T-helper 2 cell treated with Interferon-gamma antibody and Interleukin-4, amounts not matched to agents 5 μg/mL and 100 μg/mL, for 36 hours (primary cell): Measurements from ENCODE around the gene MSRB1.
"Not testable (repeated sequence)": the region's sequence is repeated elsewhere in the genome, so short reads cannot be mapped to it uniquely, and the experiment has no call there.

Source experiments
- DNase-seq: peaks from one replicate; pipeline ENCODE4 v3.0.0; 2021; ENCODE audit warnings: low spot score
- H3K27ac Mint-ChIP-seq: one replicate; pipeline ENCODE4 v1.8.0; 2021; ENCODE audit warnings: mild to moderate bottlenecking, mixed read lengths
- H3K27me3 Mint-ChIP-seq: one replicate; pipeline ENCODE4 v1.8.0; 2021; ENCODE audit warnings: low read depth, mixed read lengths
- H3K36me3 Mint-ChIP-seq: one replicate; pipeline ENCODE4 v1.8.0; 2021; ENCODE audit warnings: low read depth, mixed read lengths
- H3K4me1 Mint-ChIP-seq: one replicate; pipeline ENCODE4 v1.8.0; 2021; ENCODE audit warnings: low read depth, mixed read lengths
- H3K4me3 Mint-ChIP-seq: one replicate; pipeline ENCODE4 v1.8.0; 2022; ENCODE audit warnings: mild to moderate bottlenecking, moderate library complexity, mixed read lengths
- H3K9me3 Mint-ChIP-seq: one replicate; pipeline ENCODE4 v1.8.0; 2021; ENCODE audit warnings: mixed read lengths

Gene MSRB1

GRCh38 chr16:1973461-1974156 is 30.6 kb upstream of the MSRB1 start:
- Mint-ChIP-seq H3K4me3 (peak overlapping the region; percentile 34), H3K27me3 (no peaks in the 10 kb centered on the region), H3K4me1 (peaks cover 14% of the 10 kb centered on the region), H3K9me3 (no peaks in the 10 kb centered on the region), H3K36me3 (peaks cover 9% of the 10 kb centered on the region), H3K27ac (no peak overlapping the region)
- DNase-seq, result no peak

GRCh38 chr16:1972490-1972877 is 29.5 kb upstream of the MSRB1 start:
- Mint-ChIP-seq H3K36me3 (peaks cover 7% of the 10 kb centered on the region), H3K4me1 (peaks cover 14% of the 10 kb centered on the region), H3K9me3 (no peaks in the 10 kb centered on the region), H3K27ac (peak overlapping the region; percentile 98), H3K4me3 (peak overlapping the region; percentile 97), H3K27me3 (no peaks in the 10 kb centered on the region)
- DNase-seq, result no peak

- DNase-seq, result peak; percentile 98
- H3K36me3 Mint-ChIP-seq, result peaks cover 6% of the 10 kb centered on the region
- H3K27me3 Mint-ChIP-seq, result no peaks in the 10 kb centered on the region
- no peaks in the 10 kb centered on the region for H3K9me3 Mint-ChIP-seq
- H3K4me3 Mint-ChIP-seq, result peak within 1 kb of the TSS; percentile 97
- peak within 1 kb of the TSS; percentile 98 for H3K27ac Mint-ChIP-seq
- peaks cover 14% of the 10 kb centered on the region for H3K4me1 Mint-ChIP-seq
These were observed 28.9 kb upstream of the MSRB1 start, which contains the start of gene TBL3 for GRCh38 chr16:1971796-1972489. TBL3 (plus strand) TSS chr16:1972053; CDS start chr16:1972165, 112 bp downstream.

GRCh38 chr16:1968146-1968953 is 25.4 kb upstream of the MSRB1 start:
- no peak for DNase-seq
- Mint-ChIP-seq H3K4me1 (peaks cover 23% of the 10 kb centered on the region), H3K27ac (no peak overlapping the region), H3K27me3 (no peaks in the 10 kb centered on the region), H3K4me3 (no peak overlapping the region), H3K9me3 (no peaks in the 10 kb centered on the region), H3K36me3 (peaks cover 13% of the 10 kb centered on the region)

- DNase-seq, result no peak
- peak within 1 kb of the TSS; percentile 97 for H3K27ac Mint-ChIP-seq
- no peaks in the 10 kb centered on the region for H3K9me3 Mint-ChIP-seq
- H3K27me3 Mint-ChIP-seq, result no peaks in the 10 kb centered on the region
- peak within 1 kb of the TSS; percentile 97 for H3K4me3 Mint-ChIP-seq
- H3K4me1 Mint-ChIP-seq, result peaks cover 18% of the 10 kb centered on the region
- peaks cover 30% of the 10 kb centered on the region for H3K36me3 Mint-ChIP-seq
These were observed 23.5 kb upstream of the MSRB1 start, which contains the start of gene RNF151 for GRCh38 chr16:1966460-1966859. RNF151 (plus strand) TSS chr16:1966856; CDS start chr16:1966882, 26 bp downstream.

GRCh38 chr16:1965396-1966001 is 22.5 kb upstream of the MSRB1 start:
- no peaks in the 10 kb centered on the region for H3K9me3 Mint-ChIP-seq
- H3K27ac Mint-ChIP-seq, result peak overlapping the region; percentile 97
- peaks cover 23% of the 10 kb centered on the region for H3K4me1 Mint-ChIP-seq
- H3K27me3 Mint-ChIP-seq, result no peaks in the 10 kb centered on the region
- peaks cover 37% of the 10 kb centered on the region for H3K36me3 Mint-ChIP-seq
- DNase-seq, result no peak
- H3K4me3 Mint-ChIP-seq, result peak overlapping the region; percentile 97

GRCh38 chr16:1964506-1965395 is 21.8 kb upstream of the MSRB1 start, which contains the start of gene RPS2:
RPS2 (minus strand) TSS chr16:1964826; CDS start chr16:1964625, 201 bp downstream.
- peak; percentile 100 for DNase-seq
- Mint-ChIP-seq H3K36me3 (peaks cover 39% of the 10 kb centered on the region), H3K4me1 (peaks cover 29% of the 10 kb centered on the region), H3K9me3 (no peaks in the 10 kb centered on the region), H3K27me3 (no peaks in the 10 kb centered on the region), H3K4me3 (peak within 1 kb of the TSS; percentile 97), H3K27ac (peak within 1 kb of the TSS; percentile 97)

- Mint-ChIP-seq H3K4me3 (peak overlapping the region; percentile 97), H3K4me1 (peaks cover 29% of the 10 kb centered on the region), H3K27me3 (no peaks in the 10 kb centered on the region), H3K27ac (peak overlapping the region; percentile 91), H3K36me3 (peaks cover 39% of the 10 kb centered on the region), H3K9me3 (no peaks in the 10 kb centered on the region)
- no peak for DNase-seq
These were observed 21.0 kb upstream of the MSRB1 start for GRCh38 chr16:1963806-1964505.

- peak overlapping the region; percentile 91 for H3K27ac Mint-ChIP-seq
- peaks cover 39% of the 10 kb centered on the region for H3K36me3 Mint-ChIP-seq
- not testable (repeated sequence) for DNase-seq, H3K27me3 Mint-ChIP-seq, H3K9me3 Mint-ChIP-seq
- peak overlapping the region; percentile 97 for H3K4me3 Mint-ChIP-seq
- H3K4me1 Mint-ChIP-seq, result peaks cover 29% of the 10 kb centered on the region
These were observed 19.5 kb upstream of the MSRB1 start for GRCh38 chr16:1962161-1963153.

GRCh38 chr16:1961651-1962067 is 18.7 kb upstream of the MSRB1 start:
- Mint-ChIP-seq H3K4me1 (peaks cover 29% of the 10 kb centered on the region), H3K36me3 (peaks cover 39% of the 10 kb centered on the region), H3K27me3 (no peaks in the 10 kb centered on the region), H3K27ac (peak overlapping the region; percentile 80), H3K4me3 (peak overlapping the region; percentile 51), H3K9me3 (no peaks in the 10 kb centered on the region)
- no peak for DNase-seq
